ENCODE results near the gene NRN1.
"Not testable (repeated sequence)": the region's sequence is repeated elsewhere in the genome, so short reads cannot be mapped to it uniquely, and the experiment has no call there.

Gene NRN1

GRCh38 chr6:5984150-5985089, 22.3 kb downstream of the NRN1 start:
- no peak for DNase-seq (ENCODE audit: low read depth in 3 of 3, low spot score in 1 of 3)

DNA sequence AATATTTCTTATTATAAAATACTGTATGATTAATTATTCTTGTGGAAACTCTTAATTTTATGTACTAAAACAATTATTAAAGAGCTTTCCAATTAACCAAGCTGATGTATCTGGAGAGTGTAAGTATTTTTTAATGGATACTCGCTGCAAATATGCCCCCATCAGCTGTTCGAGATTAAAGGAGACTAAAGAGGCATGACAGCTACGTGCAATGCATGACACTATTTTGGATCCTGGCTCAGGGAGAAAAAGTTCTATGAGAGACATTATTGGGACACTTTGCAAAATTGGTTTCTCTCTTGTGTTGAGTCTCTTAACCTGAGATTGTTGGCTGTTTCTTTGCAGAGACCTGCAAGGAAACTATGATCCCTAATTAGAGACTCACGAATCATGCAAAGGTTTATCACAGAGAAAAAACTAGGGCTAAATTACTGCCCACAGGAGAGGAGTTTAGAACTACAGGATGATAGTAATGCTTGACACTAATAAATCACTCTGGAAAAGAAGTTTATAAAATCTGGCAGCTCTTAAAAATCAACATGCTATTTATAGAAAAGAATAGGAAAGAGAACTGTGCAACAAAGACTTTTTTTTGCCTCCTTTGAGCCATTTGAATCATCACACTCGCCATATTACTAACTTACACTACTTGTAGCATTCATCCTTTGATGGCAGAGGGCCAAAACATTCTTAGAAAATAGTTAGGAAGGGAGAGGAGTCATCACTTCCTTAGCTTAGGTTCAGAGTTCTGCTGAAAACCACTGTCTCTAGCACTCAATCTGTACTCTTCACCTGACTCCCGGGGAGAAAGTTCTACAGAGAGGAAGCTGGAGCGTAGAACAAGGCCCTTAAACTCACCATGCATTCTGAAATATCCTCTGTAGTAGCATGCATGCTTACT, 25.3 kb downstream of the NRN1 start:
- DNase-seq (ENCODE audit: low read depth in 3 of 3, low spot score in 1 of 3): no peak

GRCh38 chr6:5979650-5980420, 26.9 kb downstream of the NRN1 start:
- DNase-seq (ENCODE audit: low read depth in 3 of 3, low spot score in 1 of 3): no peak

GRCh38 chr6:5976811-5977210, 29.9 kb downstream of the NRN1 start:
- no peak for DNase-seq (ENCODE audit: low read depth in 3 of 3, low spot score in 1 of 3)

DNA sequence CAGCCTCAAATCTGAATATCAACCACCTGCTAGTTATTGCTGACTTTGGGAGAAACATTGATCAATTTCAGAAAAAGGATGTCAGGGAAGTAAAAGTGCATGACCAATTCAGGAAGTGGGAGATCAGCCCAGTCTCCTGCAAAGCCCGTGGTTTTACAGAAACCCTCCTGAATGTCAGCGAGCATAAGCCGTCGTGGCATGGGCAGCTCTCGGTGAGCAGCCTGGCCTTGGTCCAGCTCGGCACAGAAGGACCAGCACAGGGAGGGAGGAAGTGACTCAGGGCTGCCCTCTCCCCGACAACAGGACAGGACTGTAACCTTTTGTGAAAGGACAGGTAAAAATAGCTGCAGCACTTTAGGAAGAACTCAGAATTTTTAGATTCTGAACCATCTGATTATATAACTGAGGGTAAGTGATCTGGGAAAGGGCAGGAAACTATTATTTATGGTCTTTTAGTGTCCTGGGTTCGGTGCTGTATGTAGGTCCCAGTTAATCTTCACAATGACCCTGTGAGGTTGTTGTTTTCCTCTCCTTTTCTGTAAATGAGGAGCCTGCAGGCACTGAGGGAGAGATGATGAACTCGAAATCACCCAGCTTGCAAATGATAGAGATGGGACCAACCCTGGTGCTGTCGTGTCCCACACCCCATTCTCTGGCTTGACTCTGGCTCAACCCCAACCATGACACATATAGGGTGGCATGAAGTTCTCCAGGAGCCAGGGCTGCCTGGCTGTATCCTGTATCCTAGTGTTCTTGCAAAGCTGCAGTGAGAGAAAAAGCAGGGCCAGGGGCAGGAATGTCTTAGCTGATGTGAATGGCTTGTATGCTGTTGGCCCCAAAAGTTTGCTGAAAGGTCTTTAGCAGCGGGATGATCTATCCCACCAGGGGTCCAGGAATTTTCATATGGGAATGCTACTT, 37.6 kb downstream of the NRN1 start:
- no peak for DNase-seq (ENCODE audit: low read depth in 3 of 3, low spot score in 1 of 3)

- DNase-seq (ENCODE audit: low read depth in 3 of 3, low spot score in 1 of 3): not testable (repeated sequence)
These were observed 38.7 kb downstream of the NRN1 start for GRCh38 chr6:5968036-5968435.

- no peak for DNase-seq (ENCODE audit: low read depth in 3 of 3, low spot score in 1 of 3)
These were observed 39.1 kb downstream of the NRN1 start for GRCh38 chr6:5967594-5967993.

DNA sequence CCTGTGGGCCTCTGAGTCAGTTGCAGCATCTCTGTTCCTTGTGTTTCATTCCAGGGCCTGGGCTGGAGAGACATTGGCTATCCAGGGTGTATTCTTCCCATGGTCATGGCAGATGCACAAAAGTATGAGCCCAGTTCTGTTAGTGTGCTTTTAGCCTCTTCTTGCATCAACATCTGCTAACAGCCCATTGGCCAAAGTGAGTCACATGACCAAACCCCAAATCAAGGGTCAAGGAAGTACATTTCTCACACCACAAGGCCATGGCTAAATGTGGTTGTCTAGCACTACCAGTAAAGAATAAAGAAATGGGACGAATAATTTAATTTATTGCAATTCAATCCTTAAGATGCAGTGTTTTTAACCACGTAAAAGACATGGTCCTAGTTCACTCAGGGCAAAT, 43.9 kb downstream of the NRN1 start:
- DNase-seq (ENCODE audit: low read depth in 3 of 3, low spot score in 1 of 3): no peak

DNA sequence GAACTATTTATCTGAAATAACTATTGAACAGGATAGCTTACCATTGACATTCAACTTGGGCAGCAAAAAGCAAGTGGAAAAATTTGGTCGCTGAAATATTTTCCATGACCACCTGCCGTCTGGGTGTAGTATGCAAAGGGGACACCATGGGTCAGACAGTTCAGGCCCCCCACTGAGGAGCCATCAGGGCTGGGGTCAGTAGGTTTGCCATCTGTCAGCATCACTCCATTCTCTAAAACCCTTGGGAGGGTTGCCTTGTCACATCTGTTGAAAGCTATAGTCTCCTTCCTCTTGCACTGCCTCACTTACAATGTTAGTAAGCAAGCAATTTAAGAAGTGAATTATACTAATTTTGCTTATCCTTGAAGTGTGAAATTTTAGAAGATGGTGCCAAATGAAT, 44.9 kb downstream of the NRN1 start:
- DNase-seq (ENCODE audit: low read depth in 3 of 3, low spot score in 1 of 3): no peak

DNA sequence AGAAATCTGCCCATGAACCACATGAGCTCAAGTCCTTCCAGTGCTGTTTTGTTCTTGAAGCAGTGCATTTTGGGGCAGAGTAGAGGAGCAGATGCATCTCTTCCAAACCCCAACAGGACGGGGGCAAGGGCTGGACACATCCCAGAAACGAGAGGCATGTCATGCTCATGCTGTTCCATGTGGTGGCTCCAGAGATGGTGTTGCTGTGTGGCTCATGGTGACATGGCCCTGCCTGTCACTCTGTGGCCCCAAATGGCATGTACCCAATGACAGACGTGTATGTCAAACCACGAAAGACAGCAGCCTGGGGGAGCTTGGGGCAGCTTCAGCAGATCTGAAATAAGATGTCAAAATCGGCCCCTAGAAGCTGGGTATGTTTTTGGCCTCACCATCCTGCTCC, 46.3 kb downstream of the NRN1 start:
- DNase-seq (ENCODE audit: low read depth in 3 of 3, low spot score in 1 of 3): no peak

- DNase-seq (ENCODE audit: low read depth in 3 of 3, low spot score in 1 of 3): no peak
These were observed 47.8 kb downstream of the NRN1 start for GRCh38 chr6:5958921-5959320.

DNA sequence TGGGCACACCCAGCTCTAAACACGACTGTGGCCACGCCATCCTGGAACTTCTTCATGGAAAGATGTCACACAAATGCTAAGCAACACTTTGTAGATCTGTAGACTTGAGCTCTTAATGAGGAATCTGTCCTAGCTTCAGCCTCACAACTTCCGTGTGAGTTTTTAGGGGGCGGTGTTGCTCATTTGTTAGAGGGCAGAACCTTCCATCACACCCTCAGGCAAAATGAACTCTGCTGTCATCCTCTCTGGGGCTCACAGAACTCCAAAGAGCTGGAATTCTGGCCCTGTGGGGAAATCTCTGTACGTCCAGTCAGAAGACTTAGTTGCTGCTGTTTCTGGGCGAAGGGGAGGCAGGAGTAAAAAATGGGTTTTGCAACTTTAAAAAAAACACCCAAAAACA, 49.8 kb downstream of the NRN1 start:
- no peak for DNase-seq (ENCODE audit: low read depth in 3 of 3, low spot score in 1 of 3)

GRCh38 chr6:5950361-5950785, 56.4 kb downstream of the NRN1 start:
- DNase-seq (ENCODE audit: low read depth in 3 of 3, low spot score in 1 of 3): no peak

All from stimulated activated CD4-positive, alpha-beta T cell treated with anti-CD3 and anti-CD28 coated beads, TNF-alpha, amount 100 ng/mL, for 1 hour (primary cell).